GM12892 (cell line): ENCODE measurements around the gene SPTLC2.

Source experiments
- POLR2A ChIP-seq: IDR thresholded peaks from 2 replicates; pipeline ENCODE4 v1.6.1; 2011; ENCODE audit warnings: low read depth, low read length, control low read depth
- TAF1 ChIP-seq: IDR thresholded peaks from 2 replicates; pipeline ENCODE4 v1.6.1; 2011; ENCODE audit warnings: low read depth, mild to moderate bottlenecking, control low read depth, low read length, borderline replicate concordance

DNA sequence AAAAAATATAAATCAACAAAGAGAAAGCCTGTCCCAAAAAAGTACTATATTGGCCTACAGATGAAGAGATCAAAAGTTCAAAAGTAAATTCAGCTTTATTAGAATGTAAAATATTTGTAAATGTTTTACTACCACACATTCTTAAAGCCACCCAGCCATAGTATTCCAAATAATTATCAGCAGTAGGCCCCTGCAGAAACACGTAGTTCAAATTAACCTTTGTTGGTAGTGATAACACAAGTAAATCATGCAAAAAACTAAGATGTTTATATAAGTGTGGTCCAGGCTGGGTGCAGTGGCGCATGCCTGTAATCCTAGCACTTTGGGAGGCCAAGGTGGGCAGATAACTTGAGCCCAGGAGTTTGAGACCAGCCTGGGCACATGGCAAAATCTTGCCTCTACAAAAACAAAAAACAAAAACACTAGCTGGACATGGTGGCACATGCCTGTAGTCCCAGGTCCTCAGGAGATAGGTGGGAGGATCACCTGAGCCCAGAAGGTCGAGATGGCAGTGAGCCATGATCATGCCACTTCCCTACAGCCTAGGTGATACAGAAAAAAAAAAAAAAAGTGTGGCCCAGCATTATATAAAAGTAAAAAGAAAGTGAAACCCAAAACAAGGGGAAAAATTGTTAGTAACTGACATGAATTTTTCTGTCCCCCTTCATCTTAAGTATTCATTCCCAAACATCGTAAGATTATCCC, 17.9 kb downstream of the SPTLC2 start:
- TF ChIP-seq TAF1 (no peak), POLR2A (no peak)
